Activated CD4-positive, alpha-beta memory T cell treated with anti-CD3 and anti-CD28 coated beads, Interleukin-2, amount 10 ng/mL, durations not matched to agents 7 days and 5 days (primary cell): Measurements from ENCODE around the gene AHCY. TPM values are rescaled to one million over a fixed set of nuclear protein-coding genes. Genes with fewer than 3 reads are reported as not detected.
"Not testable (repeated sequence)": the region's sequence is repeated elsewhere in the genome, so short reads cannot be mapped to it uniquely, and the experiment has no call there.

Source experiments
- CTCF ChIA-PET: fragments of 350-600 bp; sonication (Branson Sonifier 250); formaldehyde crosslinking; loops from one replicate; lab custom pipeline; 2021; ENCODE audit warnings: antibody characterized with exemption, inconsistent platforms; lab: Charles Lee
- POLR2A ChIA-PET: fragments of 350-600 bp; sonication (Branson Sonifier 250); formaldehyde crosslinking; loops from one replicate; lab custom pipeline; 2021; ENCODE audit warnings: antibody characterized with exemption; lab: Charles Lee
- DNase-seq: peaks from one replicate; pipeline ENCODE4 v3.0.0-alpha.2; 2020
- H3K27ac Mint-ChIP-seq: one replicate; pipeline ENCODE4 v1.8.0; 2021; ENCODE audit warnings: mild to moderate bottlenecking, mixed read lengths
- H3K27me3 Mint-ChIP-seq: one replicate; pipeline ENCODE4 v1.8.0; 2021; ENCODE audit warnings: mixed read lengths
- H3K36me3 Mint-ChIP-seq: one replicate; pipeline ENCODE4 v1.8.0; 2021; ENCODE audit warnings: low read depth, mixed read lengths
- H3K4me1 Mint-ChIP-seq: one replicate; pipeline ENCODE4 v1.8.0; 2021; ENCODE audit warnings: mixed read lengths
- H3K4me3 Mint-ChIP-seq: one replicate; pipeline ENCODE4 v1.8.0; 2021; ENCODE audit warnings: mild to moderate bottlenecking, mixed read lengths
- H3K9me3 Mint-ChIP-seq: one replicate; pipeline ENCODE4 v1.8.0; 2021; ENCODE audit warnings: mixed read lengths
- total RNA-seq, 2 experiments: library from RNA; stranded (reverse); gene quantifications; one replicate each; pipeline ENCODE4 v1.2.3, GENCODE V29; 2021

Gene AHCY
- total RNA-seq, 2 experiments from 2014 or later, result 50.5 to 53.0 TPM

DNA sequence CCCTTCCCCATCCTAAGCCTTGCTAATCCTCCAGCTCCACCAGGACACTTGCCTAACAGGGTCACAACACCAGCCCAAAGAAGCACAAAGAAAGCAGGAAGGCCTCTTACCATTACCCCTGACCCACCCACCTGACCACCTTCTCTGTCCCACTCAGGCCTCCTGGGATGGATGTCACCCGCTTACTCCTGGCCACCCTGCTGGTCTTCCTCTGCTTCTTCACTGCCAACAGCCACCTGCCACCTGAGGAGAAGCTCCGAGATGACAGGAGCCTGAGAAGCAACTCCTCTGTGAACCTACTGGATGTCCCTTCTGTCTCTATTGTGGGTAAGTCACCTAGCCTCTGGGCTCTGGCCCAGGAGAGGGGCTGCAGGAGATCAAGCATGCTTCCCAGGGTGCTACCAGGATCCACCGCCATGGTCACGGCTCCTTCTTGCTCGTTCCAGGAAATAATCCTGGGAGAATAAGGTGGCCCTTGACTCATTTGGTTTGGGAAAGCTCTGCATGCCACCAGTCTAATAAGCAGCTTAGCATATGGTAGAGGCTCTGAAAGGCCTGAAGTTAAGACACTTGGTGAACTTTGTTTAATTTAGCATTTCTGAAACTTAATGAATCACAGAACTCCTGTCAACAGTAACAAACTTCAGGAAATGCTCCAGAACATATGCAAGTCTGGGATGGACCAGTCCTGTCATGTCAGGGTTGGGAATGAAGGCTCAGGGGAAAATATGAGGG is 42.8 kb downstream of the AHCY start:
- ChIA-PET POLR2A (no interaction called here), CTCF (no interaction called here)
- no peaks in the 10 kb centered on the region for H3K36me3 Mint-ChIP-seq
- H3K4me1 Mint-ChIP-seq, result peaks cover 5% of the 10 kb centered on the region
- no peaks in the 10 kb centered on the region for H3K9me3 Mint-ChIP-seq
- no peak overlapping the region for H3K27ac Mint-ChIP-seq
- DNase-seq, result no peak
- H3K27me3 Mint-ChIP-seq, result no peaks in the 10 kb centered on the region
- no peak overlapping the region for H3K4me3 Mint-ChIP-seq

GRCh38 chr20:34256629-34257124 is 46.5 kb downstream of the AHCY start:
- ChIA-PET CTCF (interaction anchor here (0.5 to 1.0 kb wide), 3 partner anchors 9 to 30 kb away, joined by 3 to 4 read pairs (median 3); no protein-coding TSS in a partner anchor), POLR2A (no interaction called here)
- no peak for DNase-seq
- H3K4me3 Mint-ChIP-seq, result no peak overlapping the region
- H3K27ac Mint-ChIP-seq, result no peak overlapping the region
- H3K9me3 Mint-ChIP-seq, result no peaks in the 10 kb centered on the region
- no peaks in the 10 kb centered on the region for H3K36me3 Mint-ChIP-seq
- H3K27me3 Mint-ChIP-seq, result no peaks in the 10 kb centered on the region
- H3K4me1 Mint-ChIP-seq, result no peaks in the 10 kb centered on the region

- ChIA-PET POLR2A (no interaction called here), CTCF (interaction anchor here (0.9 kb wide), 1 partner anchor 9 kb away, joined by 3 read pairs; no protein-coding TSS in a partner anchor)
- no peaks in the 10 kb centered on the region for H3K9me3 Mint-ChIP-seq
- no peaks in the 10 kb centered on the region for H3K4me1 Mint-ChIP-seq
- H3K4me3 Mint-ChIP-seq, result no peak overlapping the region
- no peak overlapping the region for H3K27ac Mint-ChIP-seq
- no peaks in the 10 kb centered on the region for H3K36me3 Mint-ChIP-seq
- no peak for DNase-seq
- no peaks in the 10 kb centered on the region for H3K27me3 Mint-ChIP-seq
Observed at GRCh38 chr20:34254979-34255378, 48.2 kb downstream of the AHCY start.

GRCh38 chr20:34252431-34253086 is 50.6 kb downstream of the AHCY start:
- H3K9me3 Mint-ChIP-seq, CTCF ChIA-PET, H3K27me3 Mint-ChIP-seq, H3K36me3 Mint-ChIP-seq, H3K4me1 Mint-ChIP-seq, H3K4me3 Mint-ChIP-seq, DNase-seq, H3K27ac Mint-ChIP-seq, POLR2A ChIA-PET: not testable (repeated sequence)

DNA sequence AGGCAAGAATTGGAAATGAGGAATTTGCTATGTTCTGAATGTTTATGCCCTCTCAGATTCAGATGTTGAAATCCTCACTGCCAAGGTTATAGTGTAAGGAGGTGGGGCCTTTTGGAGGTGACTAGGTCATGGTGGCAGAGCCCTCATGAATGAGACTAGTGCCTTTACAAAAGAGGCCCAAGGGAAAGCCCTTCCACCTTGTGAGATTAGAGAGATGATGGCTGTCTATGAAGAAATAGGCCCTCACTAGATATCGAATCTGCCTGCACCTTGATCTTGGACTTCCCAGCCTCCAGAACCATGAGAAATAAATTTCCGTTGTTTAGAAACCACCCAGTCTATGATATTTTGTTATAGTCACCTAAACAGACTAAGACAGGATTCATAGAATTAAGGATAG is 51.5 kb downstream of the AHCY start:
- POLR2A ChIA-PET, result no interaction called here
- H3K27ac Mint-ChIP-seq, result no peak overlapping the region

DNA sequence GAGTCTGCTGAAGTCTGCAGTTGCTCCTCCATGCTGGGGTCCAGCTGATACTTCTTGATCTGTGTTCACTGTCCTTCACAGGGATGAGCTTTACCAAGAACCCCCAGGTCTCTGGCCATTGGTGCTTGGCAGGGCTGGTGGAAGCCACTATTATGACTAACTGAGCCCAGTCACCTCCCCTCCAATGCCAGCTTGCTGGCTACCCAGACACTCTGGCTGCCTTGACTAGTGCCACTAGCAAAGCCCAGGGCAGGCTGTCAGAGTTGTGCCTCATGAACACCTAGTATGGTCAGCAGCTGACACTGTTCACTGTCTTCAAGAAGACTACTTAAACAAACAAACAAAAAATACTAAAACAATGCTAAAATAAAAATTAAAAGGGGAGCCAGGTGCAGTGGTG is 53.1 kb downstream of the AHCY start:
- H3K9me3 Mint-ChIP-seq, result no peaks in the 10 kb centered on the region
- DNase-seq, result no peak
- H3K4me3 Mint-ChIP-seq, result no peak overlapping the region
- CTCF ChIA-PET, result interaction anchor here (1.2 kb wide), 1 partner anchor 63 kb away, joined by 3 read pairs; no protein-coding TSS in a partner anchor
- no peak overlapping the region for H3K27ac Mint-ChIP-seq
- H3K4me1 Mint-ChIP-seq, result peaks cover 5% of the 10 kb centered on the region
- no peaks in the 10 kb centered on the region for H3K36me3 Mint-ChIP-seq
- no peaks in the 10 kb centered on the region for H3K27me3 Mint-ChIP-seq
- POLR2A ChIA-PET, result interaction anchor here (0.6 kb wide), 1 partner anchor 333 kb away, joined by 3 read pairs; no protein-coding TSS in a partner anchor

More for the DNA sequence above, 51.5 kb downstream of the AHCY start:
- Mint-ChIP-seq H3K36me3 (no peaks in the 10 kb centered on the region), H3K27me3 (no peaks in the 10 kb centered on the region), H3K4me1 (peaks cover 5% of the 10 kb centered on the region), H3K9me3 (no peaks in the 10 kb centered on the region), H3K4me3 (no peak overlapping the region)
- DNase-seq, result no peak
- CTCF ChIA-PET, result no interaction called here

GRCh38 chr20:34249291-34249690 is 53.9 kb downstream of the AHCY start:
- H3K27ac Mint-ChIP-seq, result no peak overlapping the region
- ChIA-PET POLR2A (no interaction called here), CTCF (no interaction called here)
- no peak for DNase-seq
- no peaks in the 10 kb centered on the region for H3K27me3 Mint-ChIP-seq
- H3K4me3 Mint-ChIP-seq, result no peak overlapping the region
- H3K36me3 Mint-ChIP-seq, result no peaks in the 10 kb centered on the region
- no peaks in the 10 kb centered on the region for H3K9me3 Mint-ChIP-seq
- H3K4me1 Mint-ChIP-seq, result peaks cover 5% of the 10 kb centered on the region

GRCh38 chr20:34246126-34246626 is 57.0 kb downstream of the AHCY start:
- H3K4me1 Mint-ChIP-seq, result peaks cover 6% of the 10 kb centered on the region
- H3K36me3 Mint-ChIP-seq, result no peaks in the 10 kb centered on the region
- peaks cover 13% of the 10 kb centered on the region for H3K27me3 Mint-ChIP-seq
- no peak overlapping the region for H3K27ac Mint-ChIP-seq
- no peak overlapping the region for H3K4me3 Mint-ChIP-seq
- no peaks in the 10 kb centered on the region for H3K9me3 Mint-ChIP-seq
- ChIA-PET CTCF (interaction anchor here (0.8 kb wide), 1 partner anchor 9 kb away, joined by 3 read pairs; no protein-coding TSS in a partner anchor), POLR2A (no interaction called here)
- no peak for DNase-seq

GRCh38 chr20:34243377-34243776 is 59.8 kb downstream of the AHCY start:
- CTCF ChIA-PET, result interaction anchor here (0.9 kb wide), 1 partner anchor 9 kb away, joined by 5 read pairs; no protein-coding TSS in a partner anchor
- no peak overlapping the region for H3K4me3 Mint-ChIP-seq

GRCh38 chr20:34242879-34243278 is 60.3 kb downstream of the AHCY start:
- H3K27me3 Mint-ChIP-seq, result peaks cover 41% of the 10 kb centered on the region
- H3K4me1 Mint-ChIP-seq, result peaks cover 3% of the 10 kb centered on the region
- CTCF ChIA-PET, result no interaction called here
- POLR2A ChIA-PET, result no interaction called here
- H3K9me3 Mint-ChIP-seq, result peaks cover 10% of the 10 kb centered on the region
- H3K27ac Mint-ChIP-seq, result no peak overlapping the region
- peaks cover 2% of the 10 kb centered on the region for H3K36me3 Mint-ChIP-seq
- no peak overlapping the region for H3K4me3 Mint-ChIP-seq
- DNase-seq, result no peak

More at GRCh38 chr20:34243377-34243776, 59.8 kb downstream of the AHCY start:
- peaks cover 36% of the 10 kb centered on the region for H3K27me3 Mint-ChIP-seq
- POLR2A ChIA-PET, result no interaction called here
- peaks cover 5% of the 10 kb centered on the region for H3K9me3 Mint-ChIP-seq
- DNase-seq, result no peak
- no peak overlapping the region for H3K27ac Mint-ChIP-seq
- H3K36me3 Mint-ChIP-seq, result no peaks in the 10 kb centered on the region
- H3K4me1 Mint-ChIP-seq, result peaks cover 3% of the 10 kb centered on the region

DNA sequence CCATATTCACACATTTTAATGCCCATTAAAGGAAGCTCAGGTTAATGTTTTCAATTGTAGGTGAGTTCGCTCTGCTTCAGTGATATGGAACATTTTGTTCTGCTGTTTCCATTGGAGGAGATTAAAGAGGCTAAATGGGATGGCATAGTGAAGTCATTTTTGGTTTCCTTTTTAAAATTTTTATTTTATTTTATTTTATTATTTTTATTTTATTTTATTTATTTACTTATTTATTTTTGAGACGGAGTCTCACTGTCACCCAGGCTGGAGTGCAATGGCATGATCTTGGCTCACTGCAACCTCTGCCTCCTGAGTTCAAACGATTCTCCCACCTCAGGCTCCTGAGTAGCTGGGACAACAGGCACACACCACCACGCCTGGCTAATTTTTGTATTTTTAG is 61.1 kb downstream of the AHCY start:
- peaks cover 48% of the 10 kb centered on the region for H3K27me3 Mint-ChIP-seq
- H3K4me1 Mint-ChIP-seq, POLR2A ChIA-PET, H3K27ac Mint-ChIP-seq, H3K36me3 Mint-ChIP-seq, H3K4me3 Mint-ChIP-seq, DNase-seq, CTCF ChIA-PET: not testable (repeated sequence)
- peaks cover 15% of the 10 kb centered on the region for H3K9me3 Mint-ChIP-seq

- POLR2A ChIA-PET, result no interaction called here
- Mint-ChIP-seq H3K4me3 (no peak within 1 kb of the TSS), H3K36me3 (peaks cover 3% of the 10 kb centered on the region), H3K9me3 (peaks cover 15% of the 10 kb centered on the region), H3K4me1 (peaks cover 3% of the 10 kb centered on the region), H3K27ac (no peak within 1 kb of the TSS), H3K27me3 (peaks cover 48% of the 10 kb centered on the region)
- no peak for DNase-seq
- CTCF ChIA-PET, result no interaction called here
Observed at GRCh38 chr20:34240693-34241615, 62.2 kb downstream of the AHCY start, which contains the start of gene ASIP. Gene ASIP (plus strand): TSS chr20:34241423. CDS start chr20:34260375, 18,952 bp downstream.
